ENCODE measurements around the gene CD58.

CD58 gene

DNA sequence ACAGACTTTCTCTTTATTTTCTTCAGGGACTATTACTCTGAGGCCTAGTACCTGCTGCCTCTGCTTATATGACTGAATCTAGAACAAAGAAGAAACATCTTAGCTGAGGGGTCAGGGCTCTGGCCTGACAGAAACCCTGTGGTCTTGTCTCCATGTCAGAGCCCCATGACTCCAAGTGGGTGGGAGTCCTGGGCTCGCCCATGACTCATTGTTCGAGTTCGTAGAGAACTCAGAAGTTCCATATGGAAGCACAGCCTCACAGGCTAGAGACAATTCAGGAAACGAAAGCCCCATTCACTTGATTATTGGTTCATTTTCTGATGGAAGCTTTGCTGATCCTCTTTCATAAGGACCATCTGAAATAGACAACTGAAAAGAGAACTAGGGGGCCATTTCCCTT lies 73.2 kb downstream of the CD58 start:
- TF ChIP-seq, protein P1, sequence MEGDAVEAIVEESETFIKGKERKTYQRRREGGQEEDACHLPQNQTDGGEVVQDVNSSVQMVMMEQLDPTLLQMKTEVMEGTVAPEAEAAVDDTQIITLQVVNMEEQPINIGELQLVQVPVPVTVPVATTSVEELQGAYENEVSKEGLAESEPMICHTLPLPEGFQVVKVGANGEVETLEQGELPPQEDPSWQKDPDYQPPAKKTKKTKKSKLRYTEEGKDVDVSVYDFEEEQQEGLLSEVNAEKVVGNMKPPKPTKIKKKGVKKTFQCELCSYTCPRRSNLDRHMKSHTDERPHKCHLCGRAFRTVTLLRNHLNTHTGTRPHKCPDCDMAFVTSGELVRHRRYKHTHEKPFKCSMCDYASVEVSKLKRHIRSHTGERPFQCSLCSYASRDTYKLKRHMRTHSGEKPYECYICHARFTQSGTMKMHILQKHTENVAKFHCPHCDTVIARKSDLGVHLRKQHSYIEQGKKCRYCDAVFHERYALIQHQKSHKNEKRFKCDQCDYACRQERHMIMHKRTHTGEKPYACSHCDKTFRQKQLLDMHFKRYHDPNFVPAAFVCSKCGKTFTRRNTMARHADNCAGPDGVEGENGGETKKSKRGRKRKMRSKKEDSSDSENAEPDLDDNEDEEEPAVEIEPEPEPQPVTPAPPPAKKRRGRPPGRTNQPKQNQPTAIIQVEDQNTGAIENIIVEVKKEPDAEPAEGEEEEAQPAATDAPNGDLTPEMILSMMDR (conservative IDR thresholded peaks at IDR 0.05): no peak
- H3K27ac ChIP-seq: no peak overlapping the region

DNA sequence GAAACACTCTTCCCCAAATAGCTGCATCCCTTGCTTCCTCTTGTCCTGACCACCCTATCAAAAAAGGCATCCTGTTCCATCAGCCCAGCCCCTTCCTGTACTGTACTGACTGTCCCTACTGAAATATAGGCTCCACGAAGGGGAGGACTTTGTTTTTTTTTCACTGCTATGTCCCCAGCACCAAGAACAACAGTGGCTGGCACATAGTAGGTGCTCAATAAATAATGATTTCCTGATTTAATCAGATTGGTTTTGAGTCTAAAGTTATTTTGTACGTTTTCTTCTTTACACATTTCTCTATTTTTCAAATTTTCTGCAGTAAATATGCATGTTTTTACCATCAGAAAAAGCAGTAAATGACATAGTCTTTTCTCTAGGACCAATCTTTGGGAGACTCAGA lies 73.9 kb downstream of the CD58 start:
- TF ChIP-seq, protein P1 (conservative IDR thresholded peaks at IDR 0.05): no peak
- H3K27ac ChIP-seq: no peak overlapping the region

DNA sequence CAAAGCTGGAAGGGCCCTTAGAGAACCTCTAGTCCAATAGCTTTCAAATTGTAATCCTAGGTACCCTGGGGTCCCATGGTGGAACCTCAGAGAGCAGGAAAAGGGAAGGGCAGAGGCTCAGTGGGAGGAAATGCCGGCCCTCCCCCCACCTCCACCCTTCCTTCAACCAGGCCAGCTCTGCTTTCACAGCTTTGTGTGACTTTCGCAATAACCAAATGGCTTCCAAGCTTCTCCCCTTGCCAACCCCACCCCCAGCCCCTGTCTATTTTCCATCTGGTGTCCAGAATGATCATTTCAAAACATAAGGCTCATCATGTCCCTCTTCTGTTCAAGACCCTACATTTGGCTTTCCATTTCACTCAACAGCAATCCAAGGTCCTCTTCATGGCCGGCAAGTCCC lies 74.4 kb downstream of the CD58 start:
- no peak overlapping the region for H3K27ac ChIP-seq
- TF ChIP-seq, protein P1 (conservative IDR thresholded peaks at IDR 0.05): no peak

DNA sequence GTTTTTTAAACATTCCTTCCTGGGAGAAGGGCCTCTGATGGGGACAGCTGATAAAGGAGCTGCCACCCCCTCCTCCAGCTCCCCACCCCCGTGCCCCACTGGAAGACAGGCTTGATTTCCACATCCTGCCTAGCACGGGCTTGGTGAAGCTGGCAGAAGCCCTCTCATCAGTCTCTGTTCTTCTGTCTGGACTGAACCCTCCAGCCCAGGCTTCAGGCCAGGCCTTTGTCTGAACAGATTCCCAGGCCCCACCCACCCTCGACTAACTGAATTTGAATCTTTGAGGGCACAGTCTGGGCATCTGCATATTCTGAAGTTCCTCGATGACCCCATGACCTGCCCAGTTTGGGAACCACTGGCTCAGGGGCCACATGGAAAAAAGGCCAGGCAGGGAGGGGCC lies 75.3 kb downstream of the CD58 start:
- TF ChIP-seq, protein P1 (conservative IDR thresholded peaks at IDR 0.05): no peak
- no peak overlapping the region for H3K27ac ChIP-seq

DNA sequence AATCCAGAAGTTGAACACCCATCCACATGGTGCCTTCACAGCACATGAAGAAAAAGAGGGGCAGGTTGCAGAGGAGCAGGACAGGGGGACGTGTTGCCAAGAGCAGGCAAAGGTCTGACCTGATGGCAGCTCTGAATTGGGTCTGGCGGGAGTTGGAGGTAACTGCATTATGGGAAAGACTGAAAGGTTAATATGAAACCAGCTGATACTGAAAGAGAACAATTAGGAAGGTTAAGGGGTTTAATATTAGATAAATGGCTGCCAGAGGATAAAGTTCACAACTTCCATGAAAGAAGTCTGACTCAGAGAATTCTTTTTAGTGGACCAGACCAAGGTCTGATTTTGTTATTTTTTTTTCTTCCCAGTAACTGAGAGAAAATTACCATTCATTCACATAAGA lies 76.1 kb downstream of the CD58 start:
- TF ChIP-seq, protein P1 (conservative IDR thresholded peaks at IDR 0.05): no peak
- no peak overlapping the region for H3K27ac ChIP-seq

DNA sequence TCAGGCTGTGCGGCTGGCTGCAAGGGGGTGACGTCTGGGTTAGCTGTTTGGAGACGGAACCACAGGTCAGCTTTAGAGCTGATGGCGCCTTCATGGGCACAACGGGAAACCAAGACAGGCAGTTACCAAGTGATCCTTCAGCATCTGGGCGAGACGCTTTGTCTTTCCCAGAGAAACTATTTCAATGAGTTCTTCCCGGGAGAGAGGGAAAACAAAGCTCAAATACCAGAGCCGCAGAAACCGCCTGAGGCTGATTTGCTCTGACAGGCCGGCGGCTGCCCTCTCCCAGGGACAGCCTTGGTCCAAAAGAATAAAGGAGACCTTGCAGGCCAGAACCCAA lies 76.5 kb downstream of the CD58 start:
- H3K27ac ChIP-seq: no peak overlapping the region; the same call in 1 of the 2 replicates
- TF ChIP-seq, protein P1 (conservative IDR thresholded peaks at IDR 0.05): no peak

DNA sequence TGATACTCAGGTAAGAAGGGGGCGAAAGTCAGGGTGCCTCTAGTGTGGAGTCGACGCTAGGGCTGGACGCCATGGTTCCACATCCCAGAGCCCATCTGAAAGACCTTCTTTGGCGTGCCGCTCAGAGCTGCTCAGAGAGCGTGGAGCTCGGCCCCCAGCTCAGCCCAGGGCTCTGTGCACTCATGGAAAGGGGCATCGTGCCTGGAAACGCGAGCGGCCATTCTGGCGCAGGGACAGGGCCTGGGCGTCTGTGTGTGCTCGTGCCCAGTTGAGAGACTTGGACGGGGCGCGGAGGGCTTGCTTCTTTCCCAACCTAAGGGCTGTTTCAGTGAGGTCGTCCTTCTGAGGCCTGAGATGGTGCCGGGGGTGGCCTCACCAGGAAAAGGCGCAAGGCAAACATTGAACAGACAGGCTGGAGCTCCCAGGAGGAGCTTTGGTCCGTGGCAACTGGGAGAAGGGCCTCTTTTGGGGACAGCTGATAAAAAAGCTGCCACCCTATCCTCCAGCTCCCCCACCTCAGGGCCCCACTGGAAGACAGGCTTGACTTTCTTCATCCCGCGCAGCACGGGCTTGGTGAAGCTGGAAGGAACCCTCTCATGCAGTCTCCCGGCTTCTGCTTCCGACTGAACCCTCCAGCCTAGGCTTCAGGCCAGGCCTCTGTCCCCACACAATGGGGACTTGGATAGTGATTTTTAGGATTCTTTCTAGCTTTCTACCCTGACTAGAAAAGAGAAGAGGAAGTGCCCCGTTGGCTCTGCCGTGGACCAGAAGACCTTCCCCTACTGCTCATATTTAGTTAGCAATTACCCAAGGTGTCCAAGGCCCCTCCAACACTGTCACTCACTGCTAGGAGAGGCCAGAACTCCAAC lies 77.1 kb downstream of the CD58 start:
- TF ChIP-seq, protein P1 (conservative IDR thresholded peaks at IDR 0.05): no peak
- no peak overlapping the region; the same call in 1 of the 2 replicates for H3K27ac ChIP-seq
